Lower leg skin (tissue), 3 donors: Measurements from ENCODE around the gene IL6R.

Experiments
- CTCF ChIP-seq, 3 donors: fragments of 450-650 bp; IDR thresholded peaks; one replicate each; pipeline ENCODE4 v1.5.1; 2016; ENCODE audit warnings: antibody characterized with exemption in 3 of 3, mild to moderate bottlenecking in 3 of 3, moderate library complexity in 2 of 3
- POLR2A ChIP-seq, 2 donors: fragments of 450-650 bp; IDR thresholded peaks; one replicate each; pipeline ENCODE4 v1.6.1; 2016 to 2017; ENCODE audit warnings: antibody characterized with exemption in 2 of 2, mild to moderate bottlenecking in 1 of 2, moderate library complexity in 1 of 2

- TF ChIP-seq CTCF (IDR thresholded peaks at IDR 0.05) (no peak), POLR2A (IDR thresholded peaks at IDR 0.05) (no peak)
Observed at GRCh38 chr1:154502744-154503115, 97.6 kb downstream of the IL6R start.
